A549 (cell line): ENCODE measurements around the gene PEAK3.

Source experiments
- CTCF ChIP-seq: fragments of >200 bp; sonication (Bioruptor Twin); formaldehyde crosslinking; IDR thresholded peaks from 3 replicates; pipeline ENCODE4 v1.5.1; 2016
- EP300 ChIP-seq, 2 experiments: fragments of >200 bp; sonication (Bioruptor Twin); formaldehyde crosslinking; IDR thresholded peaks; 2 replicates in 1 of 2; 3 replicates in 1 of 2; pipeline ENCODE4 v1.6.1; 2016 to 2017
- ESRRA ChIP-seq: fragments of 150-350 bp; IDR thresholded peaks from 2 replicates; pipeline ENCODE4 v1.6.1; 2014; ENCODE audit warnings: mild to moderate bottlenecking, low read length, borderline replicate concordance
- POLR2A ChIP-seq: IDR thresholded peaks from 2 replicates; pipeline ENCODE4 v1.6.1; 2012; ENCODE audit warnings: mild to moderate bottlenecking, low read length
- REST ChIP-seq: fragments of 200-600 bp; sonication (generic); IDR thresholded peaks from 2 replicates; pipeline ENCODE4 v1.6.1; 2016; ENCODE audit warnings: antibody characterized with exemption, mild to moderate bottlenecking, moderate library complexity
- USF2 ChIP-seq: fragments of 450-650 bp; IDR thresholded peaks from 2 replicates; pipeline ENCODE4 v1.6.1; 2014; ENCODE audit warnings: antibody characterized with exemption

- TF ChIP-seq CTCF: no peak
- TF ChIP-seq ESRRA: no peak
- TF ChIP-seq POLR2A: no peak
- no peak for TF ChIP-seq REST
- TF ChIP-seq USF2: no peak
- no peak for TF ChIP-seq EP300 (IDR thresholded peaks at IDR 0.05)
These were observed 4.8 kb downstream of the PEAK3 start for GRCh38 chr19:2277138-2277537.
